ENCODE results near the gene MRPS27. TPM values are rescaled to one million over a fixed set of nuclear protein-coding genes. Genes with fewer than 3 reads are reported as not detected.

The MRPS27 gene
- total RNA-seq, 4 donors from 2014 or later, result 42.7 to 49.4 (median 48.1) TPM

DNA sequence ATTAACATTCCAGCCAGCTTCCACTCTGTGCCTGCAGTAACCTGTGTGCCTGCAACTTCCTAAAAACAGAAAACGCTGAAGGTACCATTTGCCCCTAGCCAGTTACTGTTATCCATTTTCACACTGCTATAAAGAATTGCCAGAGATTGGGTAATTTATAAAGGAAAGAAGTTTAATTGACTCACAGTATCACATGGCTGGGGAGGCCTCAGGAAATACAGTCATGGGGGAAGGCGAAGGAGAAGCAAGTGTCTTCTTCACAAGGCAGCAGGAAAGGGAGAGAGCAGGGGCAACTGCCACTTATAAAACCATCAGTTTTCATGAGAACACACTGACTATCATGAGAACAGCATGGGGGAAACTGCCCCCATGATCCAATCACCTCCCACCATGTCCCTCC, 31.3 kb upstream of the MRPS27 start:
- TF ChIP-seq, protein P1, sequence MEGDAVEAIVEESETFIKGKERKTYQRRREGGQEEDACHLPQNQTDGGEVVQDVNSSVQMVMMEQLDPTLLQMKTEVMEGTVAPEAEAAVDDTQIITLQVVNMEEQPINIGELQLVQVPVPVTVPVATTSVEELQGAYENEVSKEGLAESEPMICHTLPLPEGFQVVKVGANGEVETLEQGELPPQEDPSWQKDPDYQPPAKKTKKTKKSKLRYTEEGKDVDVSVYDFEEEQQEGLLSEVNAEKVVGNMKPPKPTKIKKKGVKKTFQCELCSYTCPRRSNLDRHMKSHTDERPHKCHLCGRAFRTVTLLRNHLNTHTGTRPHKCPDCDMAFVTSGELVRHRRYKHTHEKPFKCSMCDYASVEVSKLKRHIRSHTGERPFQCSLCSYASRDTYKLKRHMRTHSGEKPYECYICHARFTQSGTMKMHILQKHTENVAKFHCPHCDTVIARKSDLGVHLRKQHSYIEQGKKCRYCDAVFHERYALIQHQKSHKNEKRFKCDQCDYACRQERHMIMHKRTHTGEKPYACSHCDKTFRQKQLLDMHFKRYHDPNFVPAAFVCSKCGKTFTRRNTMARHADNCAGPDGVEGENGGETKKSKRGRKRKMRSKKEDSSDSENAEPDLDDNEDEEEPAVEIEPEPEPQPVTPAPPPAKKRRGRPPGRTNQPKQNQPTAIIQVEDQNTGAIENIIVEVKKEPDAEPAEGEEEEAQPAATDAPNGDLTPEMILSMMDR (IDR thresholded peaks at IDR 0.05; ENCODE audit: low read depth), result no peak

DNA sequence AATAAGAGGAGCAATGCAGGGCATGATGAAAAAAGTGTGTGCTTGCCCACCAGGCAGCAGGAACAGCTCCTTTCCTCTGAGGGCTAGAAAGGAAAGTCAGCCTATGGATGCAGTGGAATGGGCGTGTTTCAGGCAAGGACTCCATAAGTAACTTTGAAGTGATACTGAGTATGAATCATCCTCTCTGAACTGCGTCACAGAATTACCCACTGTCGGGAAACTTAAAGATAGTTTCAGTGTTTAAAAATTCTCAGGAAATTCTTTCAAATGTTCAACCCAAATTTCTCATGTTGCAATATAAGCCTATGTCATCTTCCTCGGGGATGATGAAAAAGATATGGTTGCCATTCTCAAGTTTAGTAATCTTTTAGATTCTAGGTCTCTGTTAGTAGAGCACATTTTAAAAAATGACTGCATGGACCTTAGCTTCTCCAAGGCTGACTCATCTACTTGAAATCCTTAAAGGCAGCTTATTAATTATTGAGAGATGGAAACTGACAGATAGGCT, 27.8 kb upstream of the MRPS27 start:
- TF ChIP-seq, protein P1 (IDR thresholded peaks at IDR 0.05; ENCODE audit: low read depth), result no peak

DNA sequence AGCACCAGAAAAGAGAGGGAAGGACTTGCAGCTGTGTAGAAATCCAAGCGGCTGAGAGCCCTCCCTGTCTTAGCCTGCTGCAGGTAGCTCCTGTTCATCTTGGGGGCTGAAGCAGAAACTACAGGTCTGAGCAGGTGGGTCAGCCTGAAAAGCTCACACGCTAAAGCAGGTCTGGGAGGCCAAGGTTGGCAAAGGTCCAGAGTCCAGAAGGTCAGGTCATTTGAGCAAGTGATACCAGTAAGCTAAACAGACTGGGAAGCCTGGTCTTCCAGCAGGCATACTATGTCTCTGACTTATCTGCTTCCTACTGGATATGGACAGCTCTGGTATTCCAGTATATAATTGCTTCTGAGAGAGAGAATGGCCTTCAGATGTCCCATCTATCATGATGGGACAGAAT, 26.4 kb upstream of the MRPS27 start:
- TF ChIP-seq, protein P1 (IDR thresholded peaks at IDR 0.05; ENCODE audit: low read depth), result no peak

DNA sequence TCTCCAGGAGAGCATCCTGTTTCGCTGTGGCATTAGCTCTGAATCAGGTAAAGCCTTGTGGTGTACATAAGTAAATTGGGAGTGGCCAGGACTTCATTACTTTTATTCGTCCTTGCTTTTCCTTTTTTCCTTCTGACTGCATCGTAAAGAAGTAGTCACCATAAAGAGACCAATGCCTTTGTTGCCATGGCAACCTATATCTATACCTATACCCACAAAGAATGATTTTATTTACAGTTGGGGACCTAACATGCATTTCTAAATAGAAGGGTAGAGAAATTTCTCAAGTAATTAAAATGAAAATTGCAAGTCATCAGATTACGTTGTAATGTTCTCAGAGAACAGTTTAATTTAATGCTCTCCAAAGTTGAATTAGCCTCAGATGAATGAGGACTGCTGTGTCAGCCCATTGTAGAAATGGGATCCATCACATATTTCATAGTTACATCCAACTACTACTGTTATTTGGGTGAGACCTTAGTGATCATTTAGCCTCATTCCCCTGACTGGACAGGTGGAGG, 18.7 kb upstream of the MRPS27 start:
- TF ChIP-seq, protein P1 (IDR thresholded peaks at IDR 0.05; ENCODE audit: low read depth), result no peak

DNA sequence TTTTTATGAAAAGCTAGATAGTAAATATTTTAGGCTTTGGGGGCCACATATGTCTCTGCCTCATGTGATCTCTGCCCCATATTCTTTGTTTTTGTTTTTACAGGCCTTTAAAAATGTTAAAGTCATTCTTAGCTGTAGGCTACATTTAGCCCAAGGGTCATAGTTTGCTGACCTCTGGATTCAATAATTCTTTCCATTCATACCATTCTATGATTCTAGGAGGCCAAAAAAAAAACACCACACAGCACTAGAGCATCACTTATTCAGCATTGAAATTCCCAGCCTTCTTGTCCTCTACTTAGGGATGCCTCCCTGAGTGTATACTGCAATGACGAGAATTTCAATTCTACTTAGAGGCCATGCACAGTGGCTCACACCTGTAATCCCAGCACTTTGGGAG, 17.1 kb upstream of the MRPS27 start:
- TF ChIP-seq, protein P1 (IDR thresholded peaks at IDR 0.05; ENCODE audit: low read depth), result no peak

DNA sequence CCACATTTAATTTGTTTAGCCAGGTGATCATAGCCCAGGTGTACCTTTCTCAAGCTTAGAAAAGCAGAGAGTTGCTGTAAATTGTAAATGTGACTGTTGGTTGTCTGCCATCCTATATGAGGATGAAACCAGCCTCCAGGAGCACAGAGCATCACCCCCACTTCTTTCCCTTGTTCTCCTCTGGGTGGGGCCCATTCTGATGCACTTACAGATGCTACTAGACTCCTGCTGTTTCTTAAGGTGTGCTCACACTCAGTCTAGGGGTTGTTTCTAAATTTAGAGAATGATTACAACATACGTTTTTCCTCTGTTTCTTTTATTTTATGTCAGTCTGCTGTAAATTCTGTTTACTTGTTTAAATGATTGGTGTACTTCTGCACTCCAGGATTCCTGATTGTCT, 10.7 kb upstream of the MRPS27 start:
- TF ChIP-seq, protein P1 (IDR thresholded peaks at IDR 0.05; ENCODE audit: low read depth), result no peak

DNA sequence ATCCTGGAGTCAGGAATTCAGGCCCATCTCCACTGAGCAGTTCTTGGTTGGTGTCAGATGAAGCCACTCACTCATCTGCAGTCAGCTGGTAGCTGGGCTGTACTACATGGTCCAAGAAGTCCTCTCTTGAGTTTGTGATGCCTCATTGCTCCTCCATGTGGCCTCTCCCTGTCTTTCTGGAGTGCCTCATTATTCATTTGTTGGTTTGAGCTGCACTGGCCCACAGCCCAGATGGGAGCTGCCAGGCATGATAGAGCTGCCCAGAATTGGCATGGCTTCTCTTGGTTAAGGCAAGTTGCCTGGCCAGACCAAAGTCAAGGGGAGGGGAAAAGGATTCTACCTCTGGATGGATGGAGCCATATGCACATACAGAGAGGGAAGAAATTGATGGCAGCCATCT, 8.1 kb upstream of the MRPS27 start:
- TF ChIP-seq, protein P1 (IDR thresholded peaks at IDR 0.05; ENCODE audit: low read depth), result no peak

Measured in subcutaneous adipose tissue (tissue), 4 donors.